H1 (cell line): ENCODE results near the gene PAQR7. TPM values are rescaled to one million over a fixed set of nuclear protein-coding genes. Genes with fewer than 3 reads are reported as not detected.

Source experiments
- NRF1 ChIP-seq: IDR thresholded peaks from 2 replicates; pipeline ENCODE4 v1.6.1; 2011; ENCODE audit warnings: mild to moderate bottlenecking, low read depth, low read length, improper control_type of control experiment
- POLR2A ChIP-seq, 2 experiments: IDR thresholded peaks; 1 replicate in 1 of 2; 2 replicates in 1 of 2; pipeline ENCODE4 v1.6.1; 2011; ENCODE audit warnings: low read depth in 2 of 2, low read length in 2 of 2, mild to moderate bottlenecking in 2 of 2; ENCODE audit errors: control extremely low read depth in 1 of 2
- RBBP5 ChIP-seq: IDR thresholded peaks from 2 replicates; pipeline ENCODE4 v1.7.1; 2012; ENCODE audit warnings: low read depth, mild to moderate bottlenecking, inconsistent platforms, low read length, moderate library complexity, borderline replicate concordance
- TEAD4 ChIP-seq: IDR thresholded peaks from 2 replicates; pipeline ENCODE4 v1.6.1; 2012; ENCODE audit warnings: low read depth, low read length, inconsistent platforms, mixed read lengths
- polyA plus RNA-seq, 7 experiments: library from polyadenylated mRNA; depleted of rRNA in 3 of 7; stranded (reverse) in 5 of 7; unstranded in 2 of 7; fragments of >200 nt in 5 of 7; fragments of 200-250 nt in 2 of 7; gene quantifications; 1 replicate in 5 of 7; 2 replicates in 1 of 7; 4 replicates in 1 of 7; pipeline versions ENCODE4 v1.2.1 to v1.2.3, GENCODE V29; 2011 to 2013; ENCODE audit warnings: missing spikeins in 2 of 7, mixed read lengths in 2 of 7
- total RNA-seq: library from RNA; stranded (reverse); fragmentation: NEBNext Ultra II Directional; extraction: Animal tissue kit (Norgen Biotek cat#: 25700); gene quantifications from 2 replicates; pipeline ENCODE4 v1.2.1, GENCODE V29; 2021

PAQR7 gene
- total and polyA plus RNA-seq, 2 of the 8 experiments (the other 6 are each of a cell fraction or from before 2014, with no cell fraction given), result 7.3 to 7.4 TPM

DNA sequence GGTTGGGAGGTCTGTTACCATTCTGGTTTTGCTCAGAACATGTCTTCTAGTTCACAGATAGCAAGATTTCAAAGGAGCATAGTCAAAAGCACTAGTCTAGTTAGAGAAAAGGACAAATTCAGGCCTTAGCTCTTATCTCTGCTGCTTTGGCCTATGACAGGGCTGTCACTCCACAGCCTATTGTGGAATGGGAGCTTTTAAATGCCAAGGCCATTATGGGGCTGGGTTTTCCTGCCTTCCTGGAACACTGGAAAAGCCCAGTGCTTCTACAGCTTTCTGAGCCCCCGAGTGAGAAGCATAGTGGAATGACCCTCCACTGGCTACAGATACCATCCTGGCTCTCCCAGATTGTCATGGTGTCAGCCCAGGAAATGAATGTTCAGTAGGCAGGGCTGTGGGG, 46.5 kb downstream of the PAQR7 start (continued):
- no peak for TF ChIP-seq RBBP5
- TF ChIP-seq POLR2A (IDR thresholded peaks at IDR 0.05; ENCODE audit: control extremely low read depth in 1 of 2, low read depth in 2 of 2, low read length in 2 of 2), result no peak
- TF ChIP-seq TEAD4, result no peak
- no peak for TF ChIP-seq NRF1
